HG03469 (cell line): ENCODE data around the gene TET3.

ENCODE experiments used
- ATAC-seq: cut with Tn5 transposase; IDR thresholded peaks from one replicate; pipeline ENCODE4 v1.9.1; 2021; ENCODE audit warnings: mild to moderate bottlenecking, moderate library complexity, moderate number of reproducible peaks; ENCODE audit not compliant: unreplicated experiment

The TET3 gene

GRCh38 chr2:73985308-73986084, 786 bp downstream of the TET3 start:
- no peak for ATAC-seq

- ATAC-seq = no peak
Measured at GRCh38 chr2:73986085-73986681, 1.5 kb downstream of the TET3 start.

- ATAC-seq = no peak
Measured at GRCh38 chr2:73987109-73987947, 2.6 kb downstream of the TET3 start.

- no peak for ATAC-seq
Measured at GRCh38 chr2:73987948-73988700, 3.4 kb downstream of the TET3 start.

- ATAC-seq = no peak
Measured at GRCh38 chr2:73989972-73990371, 5.3 kb downstream of the TET3 start.

- no peak for ATAC-seq
Measured at GRCh38 chr2:73990531-73990930, 5.8 kb downstream of the TET3 start.

- no peak for ATAC-seq
Measured at GRCh38 chr2:73992036-73992435, 7.3 kb downstream of the TET3 start.

GRCh38 chr2:73993376-73993775, 8.7 kb downstream of the TET3 start:
- no peak for ATAC-seq

GRCh38 chr2:73993778-73994177, 9.1 kb downstream of the TET3 start:
- ATAC-seq = no peak

GRCh38 chr2:73994178-73994831, 9.6 kb downstream of the TET3 start:
- ATAC-seq = no peak

GRCh38 chr2:73995810-73996209, 11.1 kb downstream of the TET3 start:
- ATAC-seq = no peak

- no peak for ATAC-seq
Measured at GRCh38 chr2:73997813-73998212, 13.1 kb downstream of the TET3 start.

- no peak for ATAC-seq
Measured at GRCh38 chr2:73998451-73998850, 13.7 kb downstream of the TET3 start.

GRCh38 chr2:73998933-73999332, 14.2 kb downstream of the TET3 start:
- no peak for ATAC-seq

- no peak for ATAC-seq
Measured at GRCh38 chr2:73999881-74000597, 15.3 kb downstream of the TET3 start.

- no peak for ATAC-seq
Measured at GRCh38 chr2:74000666-74001065, 16.0 kb downstream of the TET3 start.

GRCh38 chr2:74001121-74001520, 16.4 kb downstream of the TET3 start:
- no peak for ATAC-seq

- ATAC-seq = peak; percentile 24
Measured at GRCh38 chr2:74001781-74002504, 17.2 kb downstream of the TET3 start.
